Stimulated activated CD8-positive, alpha-beta memory T cell treated with anti-CD3 and anti-CD28 coated beads, Interleukin-4, amount 100 ng/mL, for 4 hours (primary cell): ENCODE results near the gene HADHA.
"Not testable (repeated sequence)": the region's sequence is repeated elsewhere in the genome, so short reads cannot be mapped to it uniquely, and the experiment has no call there.

Experiments
- DNase-seq, 2 donors: peaks; one replicate each; pipeline ENCODE4 v3.0.0-alpha.2; 2020; ENCODE audit warnings: low read depth in 2 of 2, low spot score in 1 of 2

HADHA gene

DNA sequence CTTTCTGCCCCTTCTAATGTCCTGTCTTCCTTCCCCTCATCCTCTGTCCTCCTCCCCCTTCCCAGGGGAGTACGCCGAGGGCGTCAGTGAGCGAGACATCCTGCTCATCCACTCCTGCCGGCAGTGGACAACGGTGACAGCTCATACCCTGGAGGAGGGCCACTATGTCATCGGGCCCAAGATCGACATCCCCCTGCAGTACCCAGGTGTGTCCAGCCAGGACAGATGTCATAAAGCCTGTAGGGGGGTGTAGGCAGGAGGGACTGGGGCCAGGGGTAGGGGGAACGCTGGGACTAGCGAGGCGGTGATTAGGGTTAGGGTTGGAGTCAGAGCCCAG is 68.2 kb downstream of the HADHA start:
- DNase-seq = no peak

DNA sequence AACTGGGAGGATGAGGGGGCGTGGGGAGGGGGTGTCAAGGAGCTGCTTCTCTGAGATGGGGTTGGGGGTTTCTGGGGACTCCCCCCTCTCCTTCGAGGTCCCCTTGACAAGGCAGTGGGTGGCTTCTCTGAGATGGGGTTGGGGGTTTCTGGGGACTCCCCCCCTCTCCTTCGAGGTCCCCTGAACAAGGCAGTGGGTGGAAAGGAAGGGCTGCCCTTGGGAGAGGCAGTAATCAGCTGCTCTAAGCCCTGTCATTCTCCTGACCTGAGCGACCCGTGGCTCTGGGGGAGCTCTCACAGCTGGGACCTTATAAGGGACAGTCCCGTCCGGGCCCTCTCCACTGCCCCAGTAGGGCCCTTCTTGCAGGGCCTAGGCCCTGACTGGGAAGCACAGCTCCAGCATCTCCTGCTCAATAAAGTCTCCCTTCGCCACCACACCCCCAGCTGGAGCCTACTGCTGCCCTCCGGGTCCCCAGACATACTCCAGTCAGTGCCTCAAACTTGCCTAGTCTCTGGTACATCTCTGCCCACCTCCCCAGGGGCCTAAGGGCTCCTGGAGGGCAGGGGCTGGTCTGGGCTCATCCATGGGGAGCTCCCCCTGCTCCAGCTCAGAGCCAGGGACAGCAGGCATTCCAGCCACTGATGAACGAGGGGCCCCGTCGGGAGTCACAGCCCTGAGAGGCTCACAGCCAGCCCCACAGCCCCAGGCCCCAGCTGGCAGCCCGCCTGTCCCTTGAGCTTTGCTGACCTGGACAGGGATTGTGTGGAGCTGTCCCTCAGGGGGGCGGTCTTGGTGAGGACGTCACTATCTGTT is 68.8 kb downstream of the HADHA start:
- no peak for DNase-seq

DNA sequence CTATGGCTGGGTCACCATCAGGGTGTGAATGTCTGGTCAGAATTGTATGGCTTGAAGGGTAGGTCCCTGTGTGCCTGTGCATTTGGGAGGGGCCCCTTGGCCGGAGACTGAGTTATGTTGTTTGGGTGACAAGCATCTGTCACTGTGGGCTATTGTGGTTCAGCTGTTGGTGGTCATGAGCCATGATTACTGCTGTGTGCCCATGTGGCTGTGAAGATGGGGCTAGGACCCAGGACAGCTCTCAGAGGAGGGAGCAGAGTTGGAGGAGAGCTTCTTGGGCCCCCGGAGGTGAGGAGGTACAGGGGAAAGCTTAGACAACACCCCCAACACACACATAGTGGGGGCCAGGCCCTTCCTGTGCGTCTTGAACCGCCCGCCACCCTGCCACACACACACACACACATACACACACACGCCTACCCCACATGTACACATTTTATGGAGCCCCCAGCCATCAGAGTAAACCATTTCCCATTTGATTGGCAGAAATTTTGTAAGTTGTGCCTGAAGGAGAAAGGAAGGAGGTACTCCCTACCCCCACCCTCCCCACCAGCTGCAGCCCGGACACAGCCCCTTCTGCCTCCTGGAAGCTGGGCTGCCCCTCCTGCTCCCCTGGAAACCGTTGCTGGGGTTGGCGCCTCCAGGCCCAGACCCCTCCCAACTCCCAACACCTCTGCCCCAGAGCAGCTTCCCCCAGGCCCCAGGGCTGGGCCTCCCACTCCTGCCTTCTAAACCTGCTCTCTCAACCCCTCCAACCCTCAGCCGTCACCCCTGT is 69.6 kb downstream of the HADHA start:
- DNase-seq = no peak

DNA sequence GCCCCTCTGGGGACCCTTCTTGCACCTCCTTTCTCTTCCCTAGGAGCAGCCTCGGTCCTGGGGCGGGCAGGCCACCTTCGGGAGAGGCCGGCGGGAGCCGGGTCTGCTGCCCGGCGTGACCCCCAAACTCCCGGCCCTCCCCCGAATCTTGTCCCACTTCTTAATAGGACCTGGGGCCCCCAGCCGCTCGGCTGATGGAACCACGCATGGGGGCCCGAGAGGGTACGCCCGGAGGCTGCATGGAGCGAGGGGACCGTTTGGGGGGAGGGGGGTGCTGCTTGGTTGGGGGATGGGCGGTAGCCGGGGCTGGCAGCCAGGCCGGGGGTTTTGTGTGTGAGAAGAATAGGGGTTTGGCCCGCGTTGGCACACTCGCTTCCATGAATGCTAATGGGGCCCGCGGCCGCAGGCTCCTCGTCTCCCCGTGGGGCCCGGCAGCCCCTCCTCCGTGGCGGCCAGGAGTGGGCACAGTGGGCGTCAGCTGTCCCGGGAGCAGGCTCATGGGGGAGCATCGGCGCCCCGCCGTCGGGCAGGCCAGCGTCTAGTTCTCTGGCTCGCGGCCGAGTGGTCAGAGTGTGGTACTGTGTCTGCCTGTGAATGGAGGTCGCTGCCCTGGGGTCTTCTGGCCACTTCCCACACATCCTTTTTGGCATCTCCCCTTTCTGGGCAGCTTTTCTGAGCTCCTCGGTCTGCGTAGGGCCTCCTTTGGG is 70.5 kb downstream of the HADHA start:
- DNase-seq = no peak

DNA sequence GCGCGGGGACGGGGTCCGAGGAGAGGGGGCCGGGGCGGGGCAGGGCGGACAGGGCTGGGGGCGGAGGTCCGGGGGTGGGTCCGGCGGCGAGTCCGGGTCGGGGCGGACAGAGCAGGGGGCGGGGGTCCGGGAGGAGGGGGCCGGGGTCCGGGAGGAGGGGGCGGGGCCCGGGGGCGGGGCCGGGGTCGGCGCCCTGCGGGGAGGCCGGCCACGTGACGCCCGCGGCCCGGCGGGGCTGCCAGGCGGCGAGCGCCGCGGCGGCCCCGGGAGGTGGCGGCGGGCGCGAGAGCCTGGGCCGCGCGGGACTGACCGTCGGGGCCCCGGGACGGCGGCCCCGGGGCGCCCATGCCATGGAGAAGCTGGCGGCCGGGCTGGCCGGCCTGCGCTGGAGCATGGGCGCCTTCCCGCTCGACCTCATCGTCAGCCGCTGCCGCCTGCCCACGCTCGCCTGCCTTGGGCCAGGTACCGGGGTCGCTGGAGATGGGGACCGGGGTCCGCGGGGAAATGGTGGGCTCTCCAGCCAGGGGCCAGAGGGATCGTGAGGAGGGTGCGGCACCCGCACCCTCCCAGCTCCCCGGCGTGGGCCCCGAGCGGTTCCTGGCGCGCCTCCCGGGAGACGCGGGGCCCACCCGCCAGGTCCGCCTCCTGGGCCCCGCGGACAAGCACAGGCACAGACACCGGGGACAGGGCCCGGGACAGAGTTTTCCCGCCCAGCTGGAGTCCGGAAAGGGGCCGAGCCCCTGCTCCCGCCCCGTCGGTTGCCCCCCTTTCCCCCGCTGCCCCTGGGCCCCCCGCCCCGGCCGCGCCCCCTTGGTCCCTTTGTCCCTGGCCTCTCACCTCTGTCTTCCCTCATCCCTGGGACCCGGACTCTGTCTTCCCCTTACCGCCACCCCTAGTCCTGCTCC is 71.3 kb downstream of the HADHA start, which contains the start of gene GAREM2:
Gene GAREM2, plus strand, starts transcription at position 218 of the 905 bp plus-strand sequence. Its CDS starts 133 bp downstream, at position 351.
- DNase-seq = no peak

DNA sequence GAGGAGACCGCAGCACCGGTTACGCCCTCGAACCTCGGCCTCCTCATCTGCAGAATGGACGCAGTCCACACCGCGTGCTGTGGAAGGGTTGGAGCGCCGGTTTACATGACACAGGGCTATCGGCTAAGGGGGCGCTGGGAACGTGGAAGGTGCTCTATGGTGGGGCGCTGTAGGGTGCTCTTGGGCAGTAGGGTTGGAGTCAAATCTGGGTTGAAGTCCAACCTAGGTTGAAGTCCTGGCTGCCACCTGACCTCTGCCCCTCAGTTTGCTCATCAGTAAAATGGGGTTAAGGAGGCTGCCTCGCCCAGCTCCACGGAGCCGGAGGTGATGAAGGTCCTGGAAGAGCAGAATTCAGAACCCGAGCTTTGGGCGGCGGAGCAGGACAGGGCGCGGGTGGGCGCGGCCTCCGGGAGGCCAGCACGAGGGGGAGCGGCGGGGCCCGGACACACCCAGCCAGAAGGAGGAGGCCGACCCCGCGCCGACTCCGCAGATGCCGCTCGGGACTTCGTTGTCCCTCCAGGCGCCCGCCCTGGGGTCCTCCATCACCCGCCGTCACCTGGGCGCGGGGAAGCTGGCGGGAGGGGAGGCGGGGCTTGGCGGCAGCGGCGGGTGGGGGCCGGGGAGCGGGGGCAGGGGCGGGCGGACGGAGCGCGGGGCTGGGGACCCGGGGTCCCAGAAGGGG is 72.1 kb downstream of the HADHA start:
- DNase-seq = no peak

DNA sequence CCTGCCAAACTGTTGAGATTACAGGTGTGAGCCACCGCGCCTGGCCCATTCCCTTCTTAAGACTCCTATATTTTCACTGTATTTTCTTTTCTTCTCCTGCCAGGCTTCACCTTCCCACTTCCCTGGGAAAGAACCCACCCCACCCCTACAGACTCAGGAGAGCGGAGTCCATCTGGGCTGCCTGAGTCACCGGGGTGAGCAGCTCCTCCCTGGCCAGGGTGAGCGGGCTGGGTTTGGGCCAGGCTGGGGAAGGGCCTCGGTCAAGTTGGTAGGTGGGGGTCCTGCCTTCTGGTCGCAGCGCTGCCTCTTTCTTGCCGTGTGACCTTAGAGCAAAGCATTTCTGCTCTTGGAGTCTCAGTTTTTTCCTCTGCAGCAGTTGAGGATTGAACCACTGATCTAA is 73.6 kb downstream of the HADHA start:
- DNase-seq = no peak

DNA sequence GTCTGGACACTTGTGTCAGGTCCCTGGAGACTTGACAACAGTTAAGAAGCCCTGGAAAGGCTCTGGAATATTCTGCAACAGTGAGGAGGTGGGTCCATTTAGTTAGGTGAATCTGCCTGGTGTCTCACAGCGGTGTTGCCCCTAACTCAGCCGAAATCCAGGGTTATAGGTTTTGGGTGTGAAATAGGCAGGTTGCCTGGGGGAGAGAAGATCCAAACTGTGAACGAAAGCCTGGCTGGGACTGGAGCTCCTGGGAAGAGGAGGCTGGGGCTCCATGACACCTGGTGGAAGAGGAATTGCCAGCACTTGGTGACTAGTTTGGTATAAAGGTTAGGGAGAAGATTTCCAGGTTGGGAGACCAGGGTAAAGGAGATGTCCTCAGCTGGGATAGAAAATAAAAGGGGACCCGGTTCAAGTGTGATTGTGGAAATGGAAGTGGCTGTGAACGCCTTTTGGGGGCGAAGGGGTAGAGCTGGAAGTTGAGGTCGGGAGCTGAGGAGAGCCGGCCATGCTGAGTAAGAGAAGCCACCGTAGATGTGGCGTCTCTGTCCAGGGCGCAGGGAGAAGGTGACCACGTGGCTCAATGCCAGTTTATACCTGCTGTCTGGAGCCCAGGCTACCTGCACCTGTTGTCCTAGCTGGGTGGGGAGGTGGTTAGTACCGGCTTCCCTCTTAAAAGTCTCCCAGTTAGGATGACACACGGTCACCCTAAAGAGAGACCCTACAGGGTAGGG is 74.6 kb downstream of the HADHA start:
- no peak for DNase-seq

DNA sequence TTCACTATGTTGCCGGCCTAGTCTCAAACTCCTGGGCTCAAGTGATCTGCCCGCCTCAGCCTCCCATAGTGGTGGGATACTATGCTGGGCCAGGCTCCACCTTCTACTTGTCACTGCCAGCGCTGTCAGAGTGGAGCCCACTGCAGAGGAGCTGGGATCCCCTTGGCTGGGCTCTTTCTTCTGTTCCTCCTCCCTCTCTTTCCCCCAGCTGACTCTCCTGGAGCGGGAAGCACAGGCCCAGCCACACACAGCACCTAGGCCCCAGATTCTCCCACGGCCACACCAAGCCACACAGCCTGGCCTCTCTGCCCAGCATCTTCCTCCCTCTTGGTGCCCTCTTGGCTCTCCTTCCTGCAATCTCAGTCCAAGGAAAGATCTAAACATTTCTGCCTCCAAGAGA is 75.2 kb downstream of the HADHA start:
- no peak for DNase-seq

DNA sequence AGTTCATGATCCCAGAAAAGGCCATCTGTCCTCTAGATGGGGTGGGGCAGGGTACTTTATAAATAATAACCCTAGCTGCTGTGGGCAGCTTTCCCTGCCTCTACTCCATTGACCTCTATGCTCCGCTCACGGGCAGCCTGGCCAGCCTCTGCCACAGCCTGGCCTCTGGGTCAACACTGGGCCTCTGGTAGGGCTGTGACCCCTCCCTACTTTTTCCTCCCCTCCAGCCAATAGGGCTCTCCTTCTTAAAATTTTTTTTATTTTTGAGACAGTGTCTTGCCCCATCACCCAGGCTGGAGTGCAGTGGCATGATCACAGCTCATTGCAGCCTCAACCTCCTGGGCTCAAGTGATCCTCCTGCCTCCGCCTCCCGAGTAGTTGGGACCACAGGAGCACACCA is 75.6 kb downstream of the HADHA start:
- DNase-seq = no peak

DNA sequence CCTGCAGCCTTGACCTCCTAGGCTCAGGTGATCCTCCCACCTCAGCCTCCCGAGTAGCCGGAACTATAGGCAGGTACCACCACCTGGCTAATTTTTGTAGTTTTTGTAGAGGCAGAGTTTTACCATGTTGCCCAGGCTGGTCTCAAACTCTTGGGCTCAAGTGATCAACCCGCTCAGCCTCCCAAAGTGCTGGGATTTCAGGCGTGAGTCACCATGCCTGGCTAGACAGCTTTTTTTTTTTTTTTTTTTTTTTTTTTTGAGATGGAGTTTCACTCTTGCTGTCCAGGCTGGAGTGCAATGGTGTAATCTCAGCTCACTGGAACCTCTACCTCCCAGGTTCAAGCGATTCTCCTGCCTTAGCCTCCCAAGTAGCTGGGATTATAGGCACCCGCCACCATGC is 77.9 kb downstream of the HADHA start:
- not testable (repeated sequence) for DNase-seq

DNA sequence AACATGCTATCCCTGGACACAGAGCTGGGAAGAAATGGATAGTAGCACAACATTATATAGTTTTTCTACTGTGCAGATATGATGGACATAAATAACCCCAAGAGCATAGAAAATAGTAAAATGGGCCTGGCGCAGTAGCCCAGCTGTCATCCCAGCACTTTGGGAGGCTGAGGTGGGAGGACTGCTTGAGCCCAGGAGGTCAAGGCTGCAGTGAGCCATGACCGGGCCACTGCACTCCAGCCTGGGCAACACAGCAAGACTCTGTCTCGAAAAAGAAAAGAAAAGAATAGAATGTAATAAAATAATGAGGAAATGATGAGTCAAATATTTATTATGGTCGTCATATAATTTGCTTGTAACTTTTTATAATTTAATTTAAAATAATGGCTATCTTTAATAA is 79.0 kb downstream of the HADHA start:
- DNase-seq = no peak

DNA sequence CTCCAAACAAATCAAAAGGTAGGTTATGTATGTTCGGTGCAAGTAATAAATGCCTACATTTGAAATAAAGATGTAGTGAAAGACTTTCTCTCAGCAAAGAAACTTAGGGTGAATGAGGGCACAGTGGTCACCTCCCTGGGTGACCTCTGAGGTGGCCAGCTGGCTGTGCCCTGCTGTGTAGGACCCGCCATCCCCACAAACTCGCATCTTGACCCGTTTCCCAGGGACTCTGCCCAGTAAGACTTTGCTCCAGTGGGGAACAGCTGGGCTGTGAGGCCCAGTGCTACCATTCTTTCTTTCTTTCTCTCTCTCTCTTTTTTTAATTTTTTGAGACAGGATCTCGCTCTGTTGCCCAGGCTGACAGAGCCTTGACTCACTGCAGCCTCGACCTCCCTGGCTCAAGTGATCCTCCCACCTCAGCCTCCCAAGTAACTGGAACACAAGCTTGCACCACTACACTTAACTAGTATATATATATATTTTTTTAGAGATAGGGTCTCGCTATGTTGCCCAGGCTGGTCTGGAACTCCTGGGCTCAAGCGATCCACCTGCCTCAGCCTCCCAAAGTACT is 79.7 kb downstream of the HADHA start:
- DNase-seq = no peak

DNA sequence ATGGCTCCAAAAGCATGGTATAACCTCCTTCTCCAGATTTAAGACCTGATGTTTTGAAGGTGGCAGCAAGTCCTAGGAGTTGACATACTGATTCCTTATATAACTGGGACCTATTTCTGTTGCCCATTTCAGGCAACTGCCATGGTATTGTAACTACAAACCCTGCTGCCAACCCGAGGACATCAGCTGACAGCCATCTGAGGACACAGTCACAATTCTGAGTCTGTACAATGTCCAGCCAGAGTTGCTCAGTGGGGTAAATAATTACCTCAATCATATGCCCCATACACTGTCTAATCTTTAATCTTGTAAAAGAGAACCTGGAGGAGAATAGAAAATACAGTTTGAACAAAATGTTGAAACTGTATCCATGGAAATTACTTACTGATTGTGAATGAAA is 80.2 kb downstream of the HADHA start:
- DNase-seq = no peak

DNA sequence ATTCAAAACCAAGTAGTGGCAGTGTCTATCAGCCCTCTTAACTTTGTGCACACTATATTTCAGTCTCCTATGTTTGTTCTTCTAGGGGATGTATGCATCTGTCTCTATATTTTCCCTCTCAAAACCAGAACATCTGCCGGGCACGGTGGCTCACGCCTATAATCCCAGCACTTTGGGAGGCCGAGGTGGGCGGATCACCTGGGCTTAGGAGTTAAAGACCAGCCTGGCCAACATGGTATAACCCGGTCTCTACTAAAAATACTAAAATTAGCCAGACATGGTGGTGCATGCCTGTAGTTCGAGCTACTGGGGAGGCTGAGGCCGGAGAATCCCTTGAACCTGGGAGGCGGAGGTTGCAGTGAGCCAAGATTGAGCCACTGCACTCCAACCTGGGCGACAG is 81.5 kb downstream of the HADHA start:
- no peak for DNase-seq

DNA sequence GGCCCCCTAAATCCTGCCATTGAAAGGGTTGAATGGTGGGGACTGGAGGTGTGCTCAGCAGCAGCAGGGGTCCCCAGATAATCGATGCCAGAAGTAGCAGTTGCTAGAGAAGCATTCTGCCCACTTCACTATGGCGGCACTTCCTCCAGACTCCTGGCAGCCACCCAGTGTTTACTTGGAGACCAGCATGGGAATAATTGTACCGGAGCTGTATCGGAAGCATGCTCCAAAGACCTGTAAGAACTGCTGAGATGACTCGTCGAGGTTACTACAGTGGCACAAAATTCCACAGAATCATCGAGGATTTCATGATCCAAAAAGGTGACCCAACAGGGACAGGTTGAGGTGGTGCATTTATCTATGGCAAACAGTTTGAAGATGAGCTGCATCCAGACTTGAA is 82.5 kb downstream of the HADHA start:
- no peak for DNase-seq

DNA sequence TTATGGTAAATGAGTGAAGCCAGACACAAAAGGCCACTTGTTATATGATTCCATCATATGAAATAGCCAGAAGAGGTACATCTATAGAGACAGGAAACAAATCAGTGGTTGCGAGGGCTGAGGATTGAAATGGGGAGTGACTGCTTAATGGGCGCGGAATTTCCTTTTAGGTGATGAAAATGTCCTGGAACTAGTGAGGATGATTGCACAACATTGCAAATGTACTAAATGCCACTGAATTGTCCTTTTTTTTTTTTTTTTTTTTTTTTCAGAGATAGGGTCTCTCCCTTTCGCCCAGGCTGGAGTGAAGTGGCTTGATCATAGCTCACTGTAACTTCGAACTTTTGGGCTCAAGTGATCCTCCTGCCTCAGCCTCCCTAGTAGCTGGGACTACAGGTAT is 86.9 kb downstream of the HADHA start:
- no peak for DNase-seq

DNA sequence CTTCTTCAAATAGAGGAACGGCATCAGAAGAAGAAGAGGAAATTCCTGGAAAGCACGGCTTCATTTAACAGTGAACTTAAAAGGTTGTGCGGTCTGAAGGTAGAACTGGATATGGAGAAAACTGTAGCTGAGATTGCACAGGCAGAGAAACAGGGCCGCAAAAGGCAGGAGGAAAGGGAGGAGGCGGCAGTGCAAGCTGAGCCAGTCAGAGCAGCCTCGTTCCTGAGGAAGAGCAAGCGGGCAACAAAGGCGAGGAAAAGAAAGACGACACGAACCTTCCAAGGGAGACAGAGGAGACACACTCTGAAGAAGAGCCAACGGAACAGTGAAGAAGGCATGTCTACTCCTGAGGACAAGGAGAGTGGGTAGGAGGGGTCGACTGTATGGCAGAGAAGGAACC is 94.2 kb downstream of the HADHA start:
- no peak for DNase-seq

DNA sequence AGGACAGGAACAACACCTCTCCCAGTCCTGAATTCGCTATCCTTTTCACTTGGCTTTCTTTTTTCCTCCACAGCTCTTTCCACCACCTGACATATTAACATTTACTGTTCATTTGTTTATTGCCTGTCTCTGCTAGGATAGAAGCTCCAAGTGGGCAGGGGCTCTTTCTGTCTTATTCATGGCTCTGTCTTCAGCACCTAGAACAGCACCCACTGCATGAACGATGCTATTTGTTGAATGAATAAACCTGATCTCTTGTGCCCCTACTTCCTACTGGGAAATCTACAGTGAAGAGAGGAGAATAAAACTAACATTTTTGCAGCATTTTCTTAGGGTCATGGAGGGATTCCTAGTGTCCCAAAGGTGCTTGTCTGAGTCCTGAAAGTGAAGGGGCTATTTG is 95.9 kb downstream of the HADHA start:
- no peak for DNase-seq
